HepG2 (cell line): Measurements from ENCODE around the gene EVA1C.
"Not testable (repeated sequence)": the region's sequence is repeated elsewhere in the genome, so short reads cannot be mapped to it uniquely, and the experiment has no call there.

Experiments
- POLR2AphosphoS2 ChIP-seq: IDR thresholded peaks from 2 replicates; pipeline ENCODE4 v1.6.1; 2011; ENCODE audit warnings: low read depth, low read length, improper control_type of control experiment
- TAF1 ChIP-seq: sonication (generic); formaldehyde crosslinking; IDR thresholded peaks from 2 replicates; pipeline ENCODE4 v1.4.0; 2020; ENCODE audit warnings: missing genetic modification reagents

DNA sequence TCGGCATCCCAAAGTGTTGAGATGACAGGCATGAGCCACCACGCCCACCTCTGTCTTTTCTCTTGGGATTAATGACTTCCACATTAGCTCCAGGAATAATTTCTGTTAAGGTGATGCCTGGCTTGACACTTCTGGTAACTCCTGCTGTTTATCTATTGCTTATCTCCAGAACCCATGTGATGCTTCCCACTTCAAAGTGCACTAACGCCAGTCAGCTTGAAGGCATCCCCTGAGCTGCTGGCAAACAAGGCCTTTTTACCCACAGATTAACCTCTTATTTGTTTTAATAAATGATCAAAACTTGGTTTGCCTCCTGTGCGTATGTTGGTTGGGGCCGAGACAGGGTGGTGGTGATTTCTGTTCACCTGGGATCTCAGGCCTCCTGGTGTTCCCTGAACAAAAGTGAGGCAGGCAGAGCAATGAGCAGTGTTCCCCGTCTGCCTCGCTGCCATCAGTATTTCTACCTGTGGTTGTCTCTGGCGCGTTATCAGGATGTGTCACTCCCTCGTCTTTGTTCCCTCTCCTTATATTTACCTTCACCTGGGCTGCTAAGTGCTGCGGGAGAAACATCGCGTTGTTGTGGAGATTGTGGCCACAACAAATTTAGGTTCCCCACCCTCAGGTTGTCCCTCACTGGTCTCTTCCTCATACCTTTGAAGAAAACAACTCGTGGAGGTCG lies 20.6 kb downstream of the EVA1C start:
- not testable (repeated sequence) for TF ChIP-seq TAF1 (CRISPR knock-in tag); POLR2AphosphoS2
